A549 (cell line): Measurements from ENCODE around the gene FAM78B. TPM values are rescaled to one million over a fixed set of nuclear protein-coding genes. Genes with fewer than 3 reads are reported as not detected.

ENCODE experiments used
- ATAC-seq, 2 experiments: fragments of 200-7000 bp in 1 of 2; fragments of >200 bp in 1 of 2; cut with Nextera tagmentation in 1 of 2; cut with Tn5 transposase in 1 of 2; 3 replicates each; pipeline versions ENCODE4 v1.8.0 to v1.9.1; 2018 to 2020; ENCODE audit warnings: mild to moderate bottlenecking in 1 of 2, moderate library complexity in 1 of 2
- CTCF ChIA-PET: fragments of 300-600 bp; sonication (Branson Sonifier 250); formaldehyde crosslinking; extraction: SDS; loops from one replicate; lab custom pipeline; 2021; ENCODE audit warnings: antibody characterized with exemption, inconsistent platforms; lab: Yijun Ruan, JAX
- POLR2A ChIA-PET: fragments of 350-600 bp; formaldehyde crosslinking; extraction: SDS; loops from one replicate; lab custom pipeline; 2021; ENCODE audit warnings: antibody characterized with exemption, inconsistent platforms; lab: Yijun Ruan, JAX
- DNase-seq, 2 experiments: peaks; one replicate each; pipeline versions ENCODE4 v3.0.0 to v3.0.0-alpha.2; 2011 to 2016; ENCODE audit warnings: low read depth in 1 of 2, low spot score in 1 of 2
- FAIRE-seq: peaks from 2 replicates; lab custom pipeline; 2011; peaks lifted over from hg19 to GRCh38; lab: Jason Lieb, UNC
- H3K27ac ChIP-seq, 2 experiments: fragments of >200 bp; sonication (Bioruptor Twin); formaldehyde crosslinking; 3 replicates each; pipeline ENCODE4 v1.5.1; 2016 to 2017
- H3K4me1 ChIP-seq: fragments of >200 bp; sonication (Bioruptor Twin); formaldehyde crosslinking; 3 replicates; pipeline ENCODE4 v1.6.1; 2016
- H3K4me2 ChIP-seq: fragments of >200 bp; sonication (Bioruptor Twin); formaldehyde crosslinking; 3 replicates; pipeline ENCODE4 v1.6.1; 2016
- H3K4me3 ChIP-seq: fragments of >200 bp; sonication (Bioruptor Twin); formaldehyde crosslinking; 3 replicates; pipeline ENCODE4 v1.5.1; 2016
- H3K9me3 ChIP-seq: fragments of >200 bp; sonication (Bioruptor Twin); formaldehyde crosslinking; 3 replicates; pipeline ENCODE4 v1.6.1; 2016
- CBX2 ChIP-seq: fragments of 200-600 bp; sonication (generic); IDR thresholded peaks from 2 replicates; pipeline ENCODE4 v1.6.1; 2016; ENCODE audit warnings: low read depth, mild to moderate bottlenecking, borderline replicate concordance
- EHMT2 ChIP-seq: fragments of 200-600 bp; sonication (generic); IDR thresholded peaks from 2 replicates; pipeline ENCODE4 v1.6.1; 2016; ENCODE audit warnings: antibody characterized with exemption, low read depth, mild to moderate bottlenecking, moderate library complexity
- FOXS1 ChIP-seq: fragments of 250-450 bp; sonication (Bioruptor Pico); IDR thresholded peaks from 2 replicates; pipeline ENCODE4 v1.5.0; 2020; ENCODE audit warnings: mild to moderate bottlenecking, moderate library complexity
- HDAC2 ChIP-seq: fragments of 200-600 bp; sonication (generic); IDR thresholded peaks from 2 replicates; pipeline ENCODE4 v1.6.1; 2016
- HOXA7 ChIP-seq: fragments of 250-450 bp; sonication (Bioruptor Pico); IDR thresholded peaks from 2 replicates; pipeline ENCODE4 v1.5.0; 2020; ENCODE audit warnings: mild to moderate bottlenecking, moderate library complexity
- POLR2A ChIP-seq: IDR thresholded peaks from 2 replicates; pipeline ENCODE4 v1.6.1; 2012; ENCODE audit warnings: mild to moderate bottlenecking, low read length
- RAD21 ChIP-seq, 2 experiments: fragments of >200 bp in 1 of 2; sonication (Bioruptor Twin) in 1 of 2; formaldehyde crosslinking in 1 of 2; IDR thresholded peaks in 1 of 2; conservative IDR thresholded peaks in 1 of 2; 2 replicates in 1 of 2; 3 replicates in 1 of 2; pipeline ENCODE4 v1.6.1; 2012 to 2018; ENCODE audit warnings: inconsistent platforms in 1 of 2
- SMC3 ChIP-seq: fragments of >200 bp; sonication (Bioruptor Twin); formaldehyde crosslinking; IDR thresholded peaks from 3 replicates; pipeline ENCODE4 v1.6.1; 2018; ENCODE audit warnings: inconsistent platforms
- ZSCAN20 ChIP-seq: fragments of 250-450 bp; sonication (Bioruptor Pico); IDR thresholded peaks from 2 replicates; pipeline ENCODE4 v1.8.0; 2022; ENCODE audit warnings: mild to moderate bottlenecking, moderate library complexity
- WGBS: methylation state at CpG from one replicate; pipeline ENCODE4 v1.1.6; 2017; ENCODE audit errors: missing lambda C conversion rate; 5-methylcytosine and 5-hydroxymethylcytosine counted together
- polyA plus RNA-seq, 4 experiments: library from polyadenylated mRNA; depleted of rRNA in 3 of 4; stranded (reverse); fragments of >200 nt; fragmentation: RNase III in 1 of 4; extraction: RNeasy Plus Mini Kit Qiagen cat#74134 plus additional on column Dnase treatment in 1 of 4; gene quantifications; 2 replicates in 3 of 4; 3 replicates in 1 of 4; pipeline ENCODE4 v1.2.3, GENCODE V29; 2011 to 2017
- TF ChIP-seq, protein P1 (sequence below): fragments of 250-450 bp; sonication (Bioruptor Pico); IDR thresholded peaks from 2 replicates; pipeline ENCODE4 v1.5.0; 2020; ENCODE audit warnings: low read depth, mild to moderate bottlenecking, moderate library complexity
- TF ChIP-seq, protein P2 (sequence below): fragments of 150-350 bp; IDR thresholded peaks from 2 replicates; pipeline ENCODE4 v1.6.1; 2014; ENCODE audit warnings: low read depth, mild to moderate bottlenecking, low read length
- TF ChIP-seq, protein P3 (sequence below): fragments of >200 bp; sonication (Bioruptor Twin); formaldehyde crosslinking; IDR thresholded peaks from 3 replicates; pipeline ENCODE4 v1.5.1; 2016
- TF ChIP-seq, protein P4 (sequence below): fragments of 200-600 bp; sonication (generic); IDR thresholded peaks from 2 replicates; pipeline ENCODE4 v1.6.1; 2016; ENCODE audit warnings: antibody characterized with exemption, mild to moderate bottlenecking, moderate library complexity

FAM78B gene
- polyA plus RNA-seq, 2 of the 4 experiments (the other 2 are of a cell fraction), result 0.13 to 0.34 TPM

DNA sequence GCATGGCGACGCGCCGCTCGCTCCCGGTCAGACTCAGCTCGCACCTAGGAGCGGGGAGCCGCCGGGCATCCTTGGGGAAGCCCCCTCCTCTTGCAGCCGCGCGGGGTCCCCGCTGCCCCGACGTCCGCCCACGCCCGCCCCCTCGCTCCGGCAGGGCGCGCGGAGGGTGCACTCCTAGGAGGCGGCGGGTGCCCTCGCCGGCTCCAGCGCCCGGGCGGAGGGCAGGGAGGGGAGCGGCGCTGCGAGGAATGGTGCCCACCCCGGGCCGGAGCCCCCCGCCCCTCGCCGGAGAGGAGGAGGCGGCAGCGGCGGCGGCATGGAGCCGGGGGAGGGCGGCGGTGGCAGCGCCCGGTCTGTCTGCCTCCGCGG is 488 bp downstream of the FAM78B start:
- TF ChIP-seq, protein P1, sequence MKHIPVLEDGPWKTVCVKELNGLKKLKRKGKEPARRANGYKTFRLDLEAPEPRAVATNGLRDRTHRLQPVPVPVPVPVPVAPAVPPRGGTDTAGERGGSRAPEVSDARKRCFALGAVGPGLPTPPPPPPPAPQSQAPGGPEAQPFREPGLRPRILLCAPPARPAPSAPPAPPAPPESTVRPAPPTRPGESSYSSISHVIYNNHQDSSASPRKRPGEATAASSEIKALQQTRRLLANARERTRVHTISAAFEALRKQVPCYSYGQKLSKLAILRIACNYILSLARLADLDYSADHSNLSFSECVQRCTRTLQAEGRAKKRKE (CRISPR knock-in tag), result no peak
- ChIA-PET POLR2A (no interaction called here), CTCF (interaction anchor here (0.6 to 1.1 kb wide), 2 partner anchors 8 to 9 kb away, joined by 3 read pairs; no protein-coding TSS in a partner anchor)
- FAIRE-seq, result no peak
- H3K4me3 ChIP-seq, result peak overlapping the region; percentile 57
- no CpG with 5 or more reads among the region's 50 CpGs for WGBS
- H3K9me3 ChIP-seq, result no peaks in the 10 kb centered on the region
- no peak for DNase-seq
- peaks cover 13% of the 10 kb centered on the region for H3K4me1 ChIP-seq
- peak overlapping the region; percentile 65 to 86 for H3K27ac ChIP-seq
- no peak for ATAC-seq
- peak overlapping the region; percentile 85 for H3K4me2 ChIP-seq

DNA sequence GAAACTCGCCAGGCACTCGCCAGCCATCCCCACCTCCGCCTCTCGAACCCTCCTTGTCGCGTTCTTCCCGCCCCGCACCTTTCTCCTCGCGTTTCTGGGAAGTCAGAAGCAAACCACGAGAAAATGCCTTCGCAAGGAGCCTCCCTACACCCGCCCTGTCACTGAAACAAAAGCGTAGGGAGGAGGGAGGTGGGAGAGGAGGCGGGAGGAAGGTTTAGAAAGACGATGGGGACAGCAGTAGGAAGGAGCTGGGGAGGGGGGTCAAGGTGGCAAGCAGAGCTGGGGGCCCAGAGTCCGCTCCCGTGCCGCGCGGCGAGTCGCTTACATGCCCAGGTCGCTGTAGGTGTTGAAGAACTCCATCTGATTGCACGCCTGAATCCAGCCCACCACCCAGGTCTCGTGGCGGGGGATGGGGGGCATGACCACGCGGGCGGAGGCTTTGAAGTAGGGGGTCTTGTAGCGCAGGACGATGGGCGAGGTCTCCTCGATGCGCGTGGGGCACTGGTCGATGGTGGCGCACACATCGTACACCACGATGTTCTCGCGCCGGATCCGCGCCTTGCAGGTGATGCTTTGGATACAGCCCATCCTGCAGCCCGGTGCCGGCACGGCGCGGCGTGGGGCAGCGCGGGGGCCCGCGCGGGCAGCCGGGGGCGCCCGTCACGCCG is 1.0 kb downstream of the FAM78B start:
- peaks cover 13% of the 10 kb centered on the region for H3K4me1 ChIP-seq
- H3K4me2 ChIP-seq, result peak overlapping the region; percentile 85
- peak overlapping the region in 1 of 2 experiments; percentile 86; a peak in 2 of 6 replicates for H3K27ac ChIP-seq
- ATAC-seq (peak; percentile 10 to 15; a peak in 3 of 6 replicates), DNase-seq (peak in 1 of 2 experiments; percentile 46), FAIRE-seq (no peak)
- H3K4me3 ChIP-seq, result peak overlapping the region; percentile 57
- ChIA-PET CTCF (interaction anchor here (0.6 to 1.4 kb wide), 4 partner anchors 8 to 107 kb away, joined by 3 to 4 read pairs (median 3); no protein-coding TSS in a partner anchor), POLR2A (no interaction called here)
- TF ChIP-seq ZSCAN20 (CRISPR knock-in tag) (no peak), EHMT2 (no peak), FOXS1 (no peak), SMC3 (no peak), HOXA7 (CRISPR knock-in tag) (no peak)
- TF ChIP-seq, protein P2, sequence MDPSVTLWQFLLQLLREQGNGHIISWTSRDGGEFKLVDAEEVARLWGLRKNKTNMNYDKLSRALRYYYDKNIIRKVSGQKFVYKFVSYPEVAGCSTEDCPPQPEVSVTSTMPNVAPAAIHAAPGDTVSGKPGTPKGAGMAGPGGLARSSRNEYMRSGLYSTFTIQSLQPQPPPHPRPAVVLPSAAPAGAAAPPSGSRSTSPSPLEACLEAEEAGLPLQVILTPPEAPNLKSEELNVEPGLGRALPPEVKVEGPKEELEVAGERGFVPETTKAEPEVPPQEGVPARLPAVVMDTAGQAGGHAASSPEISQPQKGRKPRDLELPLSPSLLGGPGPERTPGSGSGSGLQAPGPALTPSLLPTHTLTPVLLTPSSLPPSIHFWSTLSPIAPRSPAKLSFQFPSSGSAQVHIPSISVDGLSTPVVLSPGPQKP, result no peak
- WGBS, result 35% methylated on average over 34 of the region's 61 CpGs
- H3K9me3 ChIP-seq, result no peaks in the 10 kb centered on the region

DNA sequence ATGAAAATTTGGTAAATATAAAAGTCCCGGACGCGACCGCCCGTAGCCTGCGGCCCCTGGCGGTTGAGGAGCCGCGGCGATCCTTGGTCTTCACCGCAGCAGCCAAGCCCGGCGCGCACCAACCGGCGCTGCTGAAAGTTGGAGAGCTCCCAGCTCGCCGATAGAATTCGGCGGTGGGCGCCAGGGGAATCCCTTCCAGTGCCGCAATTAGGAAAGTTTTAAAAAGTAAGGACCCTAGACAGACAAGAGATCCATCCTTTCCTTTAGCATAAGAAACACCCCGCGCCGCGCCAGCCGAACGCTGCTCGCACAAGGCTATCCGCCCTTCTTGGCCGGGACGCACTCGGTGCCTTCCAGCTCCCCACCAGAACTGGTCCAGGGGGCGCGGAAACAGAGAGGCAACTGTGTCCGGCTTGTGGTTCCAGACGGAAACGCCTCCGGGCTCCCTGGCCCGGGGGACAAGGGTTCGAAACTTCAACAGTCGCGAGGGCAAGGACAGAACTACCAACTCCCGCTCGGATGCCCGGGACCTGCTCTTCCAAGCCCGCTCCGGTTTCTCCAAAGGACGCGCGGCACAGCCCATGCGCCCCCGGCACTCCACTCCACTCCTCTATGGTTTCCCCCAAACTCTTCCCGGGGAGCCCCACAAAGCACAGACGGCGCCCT is 1.7 kb downstream of the FAM78B start:
- WGBS, result 0% methylated on average over 45 of the region's 56 CpGs
- Histone ChIP-seq H3K4me2 (peak overlapping the region; percentile 85), H3K4me1 (peaks cover 13% of the 10 kb centered on the region)
- TF ChIP-seq RAD21 (conservative IDR thresholded peaks at IDR 0.05 in 1 of 2, IDR thresholded peaks at IDR 0.05 in 1 of 2) (peak in 1 of 2 experiments; percentile 28; a peak in 2 of 5 replicates), CBX2 (no peak), HDAC2 (peak; percentile 94), POLR2A (no peak), SMC3 (peak; percentile 50)
- TF ChIP-seq, protein P3, sequence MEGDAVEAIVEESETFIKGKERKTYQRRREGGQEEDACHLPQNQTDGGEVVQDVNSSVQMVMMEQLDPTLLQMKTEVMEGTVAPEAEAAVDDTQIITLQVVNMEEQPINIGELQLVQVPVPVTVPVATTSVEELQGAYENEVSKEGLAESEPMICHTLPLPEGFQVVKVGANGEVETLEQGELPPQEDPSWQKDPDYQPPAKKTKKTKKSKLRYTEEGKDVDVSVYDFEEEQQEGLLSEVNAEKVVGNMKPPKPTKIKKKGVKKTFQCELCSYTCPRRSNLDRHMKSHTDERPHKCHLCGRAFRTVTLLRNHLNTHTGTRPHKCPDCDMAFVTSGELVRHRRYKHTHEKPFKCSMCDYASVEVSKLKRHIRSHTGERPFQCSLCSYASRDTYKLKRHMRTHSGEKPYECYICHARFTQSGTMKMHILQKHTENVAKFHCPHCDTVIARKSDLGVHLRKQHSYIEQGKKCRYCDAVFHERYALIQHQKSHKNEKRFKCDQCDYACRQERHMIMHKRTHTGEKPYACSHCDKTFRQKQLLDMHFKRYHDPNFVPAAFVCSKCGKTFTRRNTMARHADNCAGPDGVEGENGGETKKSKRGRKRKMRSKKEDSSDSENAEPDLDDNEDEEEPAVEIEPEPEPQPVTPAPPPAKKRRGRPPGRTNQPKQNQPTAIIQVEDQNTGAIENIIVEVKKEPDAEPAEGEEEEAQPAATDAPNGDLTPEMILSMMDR, result peak; percentile 39; the same call in 2 of the 3 replicates
- TF ChIP-seq, protein P4, sequence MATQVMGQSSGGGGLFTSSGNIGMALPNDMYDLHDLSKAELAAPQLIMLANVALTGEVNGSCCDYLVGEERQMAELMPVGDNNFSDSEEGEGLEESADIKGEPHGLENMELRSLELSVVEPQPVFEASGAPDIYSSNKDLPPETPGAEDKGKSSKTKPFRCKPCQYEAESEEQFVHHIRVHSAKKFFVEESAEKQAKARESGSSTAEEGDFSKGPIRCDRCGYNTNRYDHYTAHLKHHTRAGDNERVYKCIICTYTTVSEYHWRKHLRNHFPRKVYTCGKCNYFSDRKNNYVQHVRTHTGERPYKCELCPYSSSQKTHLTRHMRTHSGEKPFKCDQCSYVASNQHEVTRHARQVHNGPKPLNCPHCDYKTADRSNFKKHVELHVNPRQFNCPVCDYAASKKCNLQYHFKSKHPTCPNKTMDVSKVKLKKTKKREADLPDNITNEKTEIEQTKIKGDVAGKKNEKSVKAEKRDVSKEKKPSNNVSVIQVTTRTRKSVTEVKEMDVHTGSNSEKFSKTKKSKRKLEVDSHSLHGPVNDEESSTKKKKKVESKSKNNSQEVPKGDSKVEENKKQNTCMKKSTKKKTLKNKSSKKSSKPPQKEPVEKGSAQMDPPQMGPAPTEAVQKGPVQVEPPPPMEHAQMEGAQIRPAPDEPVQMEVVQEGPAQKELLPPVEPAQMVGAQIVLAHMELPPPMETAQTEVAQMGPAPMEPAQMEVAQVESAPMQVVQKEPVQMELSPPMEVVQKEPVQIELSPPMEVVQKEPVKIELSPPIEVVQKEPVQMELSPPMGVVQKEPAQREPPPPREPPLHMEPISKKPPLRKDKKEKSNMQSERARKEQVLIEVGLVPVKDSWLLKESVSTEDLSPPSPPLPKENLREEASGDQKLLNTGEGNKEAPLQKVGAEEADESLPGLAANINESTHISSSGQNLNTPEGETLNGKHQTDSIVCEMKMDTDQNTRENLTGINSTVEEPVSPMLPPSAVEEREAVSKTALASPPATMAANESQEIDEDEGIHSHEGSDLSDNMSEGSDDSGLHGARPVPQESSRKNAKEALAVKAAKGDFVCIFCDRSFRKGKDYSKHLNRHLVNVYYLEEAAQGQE, result peak; percentile 77
- TF ChIP-seq, all 56 proteins: peak for 5
- FAIRE-seq (no peak), DNase-seq (peak; percentile 36 to 69), ATAC-seq (peak; percentile 60 to 83)
- ChIA-PET CTCF (interaction anchor here (0.8 to 1.4 kb wide), 13 partner anchors 8 to 453 kb away, joined by 3 to 4 read pairs (median 3); no protein-coding TSS in a partner anchor), POLR2A (no interaction called here)
- Histone ChIP-seq H3K27ac (no peak overlapping the region), H3K4me3 (peak overlapping the region; percentile 57; the same call in 2 of the 3 replicates), H3K9me3 (no peaks in the 10 kb centered on the region)
